ENCODE data around the gene AACS. TPM values are rescaled to one million over a fixed set of nuclear protein-coding genes. Genes with fewer than 3 reads are reported as not detected.

The AACS gene
- total and polyA plus RNA-seq, 2 of the 13 experiments (the other 11 are each of a cell fraction or from before 2014, with no cell fraction given) = 23.3 to 28.8 TPM

DNA sequence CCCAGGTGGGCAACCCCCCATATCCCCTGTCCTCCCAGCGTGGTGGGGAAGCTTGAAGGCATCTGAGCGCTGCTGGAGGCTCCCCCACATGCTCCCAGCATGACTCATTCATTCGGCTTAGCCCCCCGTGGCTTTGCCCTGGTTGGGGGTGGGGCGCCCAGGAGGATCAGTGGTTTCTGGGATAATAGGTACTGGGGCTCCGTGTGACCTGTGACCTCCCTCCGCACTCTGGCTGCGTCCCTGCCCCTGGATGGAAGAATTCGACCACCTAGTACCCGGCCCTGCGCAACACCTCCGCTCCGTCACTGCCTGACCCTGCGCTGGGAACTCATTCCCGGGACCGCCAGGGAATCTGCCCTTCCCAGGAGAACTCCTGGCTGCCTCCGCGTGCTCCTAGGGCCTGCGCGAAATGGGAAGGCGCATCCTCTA, 120.1 kb downstream of the AACS start:
- CTCF ChIA-PET (ENCODE audit: low intra/inter-chr PET ratio, low total read pairs) = no interaction called here
- Histone ChIP-seq H3K9ac (ENCODE audit: insufficient read depth, low read depth, low read length) (no peak overlapping the region), H3K79me2 (ENCODE audit: insufficient read depth, low read length) (no peaks in the 10 kb centered on the region), H3K27ac (ENCODE audit: extremely low read length, insufficient read depth, low read length) (no peak overlapping the region), H3K36me3 (replicated peaks in 1 of 2; ENCODE audit: control insufficient read depth in 1 of 2, insufficient read depth in 2 of 2, low read length in 2 of 2) (no peaks in the 10 kb centered on the region), H3K27me3 (ENCODE audit: control insufficient read depth in 1 of 2, insufficient read depth in 2 of 2, low read length in 2 of 2) (peaks cover 19 to 59% of the 10 kb centered on the region in 2 experiments), H3K4me2 (ENCODE audit: low read depth, low read length) (peak overlapping the region; percentile 66; the same call in 1 of the 2 replicates), H2AFZ (ENCODE audit: low read length) (no peak overlapping the region), H3K4me1 (ENCODE audit: insufficient read depth, low read length) (no peaks in the 10 kb centered on the region), H3K4me3 (replicated peaks in 1 of 3; ENCODE audit: insufficient read depth in 1 of 3, low read depth in 2 of 3, low read length in 3 of 3) (peak overlapping the region in 1 of 3 experiments; percentile 50; a peak in 1 of 6 replicates), H4K20me1 (ENCODE audit: insufficient read depth, low read length) (no peaks in the 10 kb centered on the region), H3K9me3 (ENCODE audit: low read length) (no peaks in the 10 kb centered on the region)
- in situ Hi-C loops (cut with HindIII; ENCODE audit: extremely low pct_ligation_motif_present, low pct_unique_long_range_greater_than_20kb) (no loop called here), intact Hi-C loops (cut with micrococcal nuclease; ENCODE audit: unreplicated experiment) (loop anchor here (10.0 kb wide), 1 partner anchor 499 kb away; no protein-coding TSS in a partner anchor)
- ATAC-seq (peak; percentile 11), DNase-seq (ENCODE audit: low spot score) (no peak), FAIRE-seq (no peak)
- TF ChIP-seq SIN3A (IDR thresholded peaks at IDR 0.05; ENCODE audit: borderline replicate concordance, low read depth, low read length) (no peak), NAIF1 (CRISPR knock-in tag; IDR thresholded peaks at IDR 0.05; ENCODE audit: borderline replicate concordance) (no peak), CREB3 (CRISPR knock-in tag; IDR thresholded peaks at IDR 0.05) (no peak), RARA (CRISPR knock-in tag; IDR thresholded peaks at IDR 0.05) (no peak), MEF2D (CRISPR knock-in tag; IDR thresholded peaks at IDR 0.05) (no peak), ZNF530 (CRISPR knock-in tag; IDR thresholded peaks at IDR 0.05; ENCODE audit: low read depth) (no peak), ZNF326 (CRISPR knock-in tag; IDR thresholded peaks at IDR 0.05; ENCODE audit: borderline replicate concordance) (no peak), ZNF331 (CRISPR knock-in tag; IDR thresholded peaks at IDR 0.05) (no peak), DR1 (CRISPR knock-in tag; IDR thresholded peaks at IDR 0.05) (no peak), ZNF274 (CRISPR knock-in tag; IDR thresholded peaks at IDR 0.05) (no peak), ZNF761 (CRISPR knock-in tag; conservative IDR thresholded peaks at IDR 0.05) (no peak), ZNF446 (CRISPR knock-in tag; IDR thresholded peaks at IDR 0.05) (no peak), RBFOX2 (IDR thresholded peaks at IDR 0.05; ENCODE audit: low read depth, low read length) (no peak), ZKSCAN1 (IDR thresholded peaks at IDR 0.05; ENCODE audit: low read length) (no peak)
- TF ChIP-seq, protein P1, sequence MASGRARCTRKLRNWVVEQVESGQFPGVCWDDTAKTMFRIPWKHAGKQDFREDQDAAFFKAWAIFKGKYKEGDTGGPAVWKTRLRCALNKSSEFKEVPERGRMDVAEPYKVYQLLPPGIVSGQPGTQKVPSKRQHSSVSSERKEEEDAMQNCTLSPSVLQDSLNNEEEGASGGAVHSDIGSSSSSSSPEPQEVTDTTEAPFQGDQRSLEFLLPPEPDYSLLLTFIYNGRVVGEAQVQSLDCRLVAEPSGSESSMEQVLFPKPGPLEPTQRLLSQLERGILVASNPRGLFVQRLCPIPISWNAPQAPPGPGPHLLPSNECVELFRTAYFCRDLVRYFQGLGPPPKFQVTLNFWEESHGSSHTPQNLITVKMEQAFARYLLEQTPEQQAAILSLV (CRISPR knock-in tag; IDR thresholded peaks at IDR 0.05; ENCODE audit: borderline replicate concordance) = no peak
- WGBS (ENCODE audit: low lambda C conversion rate) = 16% methylated on average over 5 of the region's 21 CpGs
- POLR2A ChIA-PET = no interaction called here
- no TSS peak for BruUV-seq (replicated peaks)
